Testis (tissue), 2 donors: ENCODE data around the gene KDM5C.

ENCODE experiments used
- CTCF ChIP-seq, 3 experiments: fragments of 450-650 bp in 2 of 3; fragments of 200-600 bp in 1 of 3; sonication (generic) in 1 of 3; IDR thresholded peaks; one replicate each; pipeline ENCODE4 v1.5.1; 2016 to 2019; ENCODE audit warnings: antibody characterized with exemption in 3 of 3, mild to moderate bottlenecking in 2 of 3, moderate library complexity in 1 of 3
- POLR2A ChIP-seq: fragments of 450-650 bp; IDR thresholded peaks from one replicate; pipeline ENCODE4 v1.6.1; 2017; ENCODE audit warnings: antibody characterized with exemption, mild to moderate bottlenecking, moderate library complexity

GRCh38 chrX:53188763-53189162 lies 36.2 kb downstream of the KDM5C start:
- TF ChIP-seq CTCF (IDR thresholded peaks at IDR 0.05) (no peak), POLR2A (no peak)
